Muscle layer of colon (tissue), 2 donors: ENCODE measurements around the gene GPRC5C.

Experiments
- H3K27ac ChIP-seq: one replicate; pipeline ENCODE4 v1.7.0; 2013; ENCODE audit warnings: low read depth, mild to moderate bottlenecking, low read length, moderate library complexity
- H3K27me3 ChIP-seq, 2 donors: one replicate each; pipeline ENCODE4 v1.7.0; 2013; ENCODE audit warnings: low read length in 2 of 2, mild to moderate bottlenecking in 2 of 2; ENCODE audit not compliant: insufficient read depth in 2 of 2, control insufficient read depth in 1 of 2
- H3K36me3 ChIP-seq: one replicate; pipeline ENCODE4 v1.7.0; 2013; ENCODE audit warnings: mild to moderate bottlenecking, low read length; ENCODE audit not compliant: insufficient read depth
- H3K4me1 ChIP-seq: one replicate; pipeline ENCODE4 v1.7.0; 2013; ENCODE audit warnings: mild to moderate bottlenecking, low read length; ENCODE audit not compliant: insufficient read depth
- H3K4me3 ChIP-seq, 2 donors: one replicate each; pipeline ENCODE4 v1.7.0; 2013; ENCODE audit warnings: low read length in 2 of 2, low read depth in 1 of 2, mild to moderate bottlenecking in 1 of 2, moderate library complexity in 1 of 2
- H3K9ac ChIP-seq: one replicate; pipeline ENCODE4 v1.7.0; 2013; ENCODE audit warnings: low read length
- H3K9me3 ChIP-seq: one replicate; pipeline ENCODE4 v1.7.0; 2013; ENCODE audit warnings: mild to moderate bottlenecking, low read length
- donor health status: abdominal sarcoma.
- donor health status: Adenocarcinoma of cecum.

GPRC5C gene

GRCh38 chr17:74427048-74427762, 4.7 kb upstream of the GPRC5C start:
- H3K27ac ChIP-seq = no peak overlapping the region
- peaks cover 9% of the 10 kb centered on the region for H3K4me1 ChIP-seq
- H3K36me3 ChIP-seq = no peaks in the 10 kb centered on the region
- no peak overlapping the region for H3K4me3 ChIP-seq
- H3K9ac ChIP-seq = no peak overlapping the region
- no peaks in the 10 kb centered on the region for H3K9me3 ChIP-seq
- no peaks in the 10 kb centered on the region for H3K27me3 ChIP-seq

DNA sequence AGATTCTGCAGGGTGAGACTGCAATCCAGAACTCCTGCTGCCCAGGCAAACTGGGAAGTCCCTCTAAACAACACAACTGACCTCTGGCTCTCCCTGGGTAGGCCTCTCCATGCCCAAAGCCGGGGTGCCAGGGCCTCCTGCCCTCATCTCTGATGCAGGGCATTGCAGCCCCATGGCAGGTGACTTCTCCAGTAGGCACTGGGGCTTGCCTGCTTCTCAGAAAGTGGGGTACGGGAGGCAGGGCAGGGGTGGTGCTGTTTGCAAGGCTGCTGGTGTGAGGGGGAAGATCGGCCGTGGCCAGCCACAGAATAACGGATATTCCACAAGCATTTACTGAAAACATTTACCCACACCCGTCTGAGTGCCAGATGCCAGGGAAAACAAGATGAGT, 4.1 kb upstream of the GPRC5C start:
- no peak overlapping the region for H3K4me3 ChIP-seq
- no peaks in the 10 kb centered on the region for H3K27me3 ChIP-seq
- peaks cover 9% of the 10 kb centered on the region for H3K4me1 ChIP-seq
- H3K9me3 ChIP-seq = no peaks in the 10 kb centered on the region
- no peak overlapping the region for H3K27ac ChIP-seq
- H3K9ac ChIP-seq = no peak overlapping the region
- H3K36me3 ChIP-seq = no peaks in the 10 kb centered on the region

GRCh38 chr17:74429604-74430384, 2.1 kb upstream of the GPRC5C start:
- peaks cover 9% of the 10 kb centered on the region for H3K4me1 ChIP-seq
- no peaks in the 10 kb centered on the region for H3K27me3 ChIP-seq
- peak overlapping the region; percentile 61 for H3K9ac ChIP-seq
- H3K27ac ChIP-seq = peak overlapping the region; percentile 92
- peak overlapping the region in 1 of 2 donors; percentile 62 for H3K4me3 ChIP-seq
- H3K36me3 ChIP-seq = no peaks in the 10 kb centered on the region
- no peaks in the 10 kb centered on the region for H3K9me3 ChIP-seq

DNA sequence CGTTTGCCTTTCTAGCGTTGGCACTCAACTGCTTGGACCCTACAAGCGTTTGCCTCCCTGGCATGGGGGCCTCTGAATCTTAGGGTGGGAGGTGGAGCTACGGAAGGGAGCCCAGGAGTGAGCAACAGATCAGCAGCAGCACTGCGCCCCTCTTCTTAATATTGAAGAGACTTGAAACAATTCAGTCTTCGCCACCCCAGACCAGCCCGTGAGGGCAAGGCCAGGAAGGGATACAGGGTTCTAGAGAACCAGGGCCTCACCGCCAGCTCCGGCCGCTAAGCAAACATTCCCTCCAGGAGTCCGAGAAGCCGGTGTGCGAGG, 1.5 kb upstream of the GPRC5C start:
- Histone ChIP-seq H3K27ac (peak overlapping the region; percentile 92), H3K27me3 (no peaks in the 10 kb centered on the region), H3K9me3 (no peaks in the 10 kb centered on the region), H3K36me3 (no peaks in the 10 kb centered on the region), H3K4me1 (peaks cover 9% of the 10 kb centered on the region), H3K9ac (peak overlapping the region; percentile 61), H3K4me3 (peak overlapping the region; percentile 50 to 62)

DNA sequence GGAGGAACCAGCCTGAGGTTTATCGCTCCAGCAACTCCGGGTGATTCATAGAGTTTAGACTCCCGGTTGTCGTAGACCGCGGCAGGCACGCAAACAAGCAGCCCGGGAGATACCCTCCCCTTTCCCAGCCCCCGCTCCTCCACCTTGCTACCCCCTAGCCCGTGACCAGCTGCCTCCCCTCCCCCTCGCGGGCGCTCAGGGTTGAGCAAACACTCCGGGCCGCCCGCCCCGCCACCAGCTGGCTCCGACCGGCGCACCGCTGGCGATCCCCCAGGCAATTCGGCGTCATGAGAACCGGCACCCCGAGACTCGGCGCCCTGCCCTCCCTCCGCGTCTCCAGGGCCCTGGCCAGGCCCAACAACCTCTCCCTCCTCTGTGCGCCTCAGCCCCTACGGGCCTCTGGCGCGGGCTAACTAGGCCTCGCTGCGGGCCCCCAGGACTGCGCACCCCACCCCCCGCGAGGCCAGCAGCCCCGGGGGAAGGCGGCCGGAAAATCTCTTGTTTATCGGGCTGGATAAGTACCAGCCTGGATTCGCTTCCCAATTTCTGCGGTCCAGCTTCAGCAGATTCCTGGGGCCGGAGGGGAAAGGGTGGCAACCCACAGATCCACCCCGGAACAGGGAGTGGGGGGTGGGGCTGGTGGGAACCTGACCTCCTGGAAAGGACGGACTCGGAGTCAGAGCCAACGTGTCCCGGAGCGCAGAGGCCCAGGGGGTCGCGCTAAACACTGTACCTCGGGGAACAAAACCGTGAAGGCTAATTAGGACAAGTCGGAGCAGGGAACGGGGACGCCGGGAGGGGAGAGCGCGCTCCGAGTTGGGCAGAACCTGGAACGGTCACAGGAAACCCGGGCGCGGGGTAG, 951 bp upstream of the GPRC5C start:
- peak overlapping the region; percentile 50 to 62 for H3K4me3 ChIP-seq

DNA sequence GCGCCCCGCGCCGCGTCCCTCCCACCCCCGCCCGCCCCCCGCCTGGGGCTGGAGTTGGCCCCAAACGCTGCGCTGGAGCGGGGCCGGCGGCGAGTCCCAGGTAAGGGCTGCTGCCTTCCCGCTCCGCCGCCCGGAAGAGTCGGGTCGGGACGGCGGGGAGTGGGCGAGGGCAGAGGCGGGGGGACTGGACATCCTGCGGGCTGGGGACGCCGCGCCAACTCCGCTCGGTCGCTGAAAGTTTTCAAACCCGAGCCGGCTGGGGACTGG, 469 bp downstream of the GPRC5C start:
- no peaks in the 10 kb centered on the region for H3K36me3 ChIP-seq
- peaks cover 9% of the 10 kb centered on the region for H3K4me1 ChIP-seq
- H3K9me3 ChIP-seq = no peaks in the 10 kb centered on the region
- H3K4me3 ChIP-seq = peak overlapping the region in 1 of 2 donors; percentile 62
- no peak overlapping the region for H3K27ac ChIP-seq
- no peaks in the 10 kb centered on the region for H3K27me3 ChIP-seq
- no peak overlapping the region for H3K9ac ChIP-seq

More for the DNA sequence above, 951 bp upstream of the GPRC5C start:
- H3K36me3 ChIP-seq = no peaks in the 10 kb centered on the region
- no peaks in the 10 kb centered on the region for H3K27me3 ChIP-seq
- H3K27ac ChIP-seq = peak overlapping the region; percentile 92
- peak overlapping the region; percentile 61 for H3K9ac ChIP-seq
- no peaks in the 10 kb centered on the region for H3K9me3 ChIP-seq
- peaks cover 9% of the 10 kb centered on the region for H3K4me1 ChIP-seq

- Histone ChIP-seq H3K9me3 (no peaks in the 10 kb centered on the region), H3K9ac (no peak overlapping the region), H3K36me3 (no peaks in the 10 kb centered on the region), H3K4me3 (peak overlapping the region in 1 of 2 donors; percentile 38), H3K27ac (no peak overlapping the region), H3K4me1 (peaks cover 9% of the 10 kb centered on the region), H3K27me3 (no peaks in the 10 kb centered on the region)
Measured at GRCh38 chr17:74432766-74433391, 991 bp downstream of the GPRC5C start.

- H3K4me1 ChIP-seq = peaks cover 9% of the 10 kb centered on the region
- H3K27ac ChIP-seq = no peak overlapping the region
- no peaks in the 10 kb centered on the region for H3K36me3 ChIP-seq
- H3K27me3 ChIP-seq = no peaks in the 10 kb centered on the region
- no peak overlapping the region for H3K9ac ChIP-seq
- H3K9me3 ChIP-seq = no peaks in the 10 kb centered on the region
- H3K4me3 ChIP-seq = no peak overlapping the region
Measured at GRCh38 chr17:74433421-74434121, 1.7 kb downstream of the GPRC5C start.

GRCh38 chr17:74435775-74436359, 4.0 kb downstream of the GPRC5C start:
- Histone ChIP-seq H3K27me3 (no peaks in the 10 kb centered on the region), H3K9ac (no peak overlapping the region), H3K9me3 (no peaks in the 10 kb centered on the region), H3K36me3 (no peaks in the 10 kb centered on the region), H3K4me3 (no peak overlapping the region), H3K27ac (no peak overlapping the region), H3K4me1 (no peaks in the 10 kb centered on the region)

DNA sequence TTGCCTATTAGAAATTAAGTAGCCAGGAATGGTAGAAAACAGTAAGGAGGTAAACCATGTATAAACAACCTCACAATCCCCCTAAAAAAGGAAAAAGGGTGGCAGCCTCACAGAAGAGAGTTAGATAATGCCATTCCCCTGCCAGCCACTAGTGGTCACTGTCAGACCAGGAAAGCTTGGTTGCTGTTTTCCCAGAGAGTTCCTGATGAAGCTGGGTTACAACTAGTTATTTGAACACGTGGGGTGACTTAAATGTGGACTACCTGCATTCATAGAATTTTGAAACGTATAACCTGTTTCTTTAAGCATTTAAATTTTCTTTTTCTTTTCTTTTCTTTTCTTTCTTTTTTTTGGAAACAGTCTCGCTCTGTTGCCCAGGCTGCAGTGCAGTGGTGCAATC, 5.8 kb downstream of the GPRC5C start:
- Histone ChIP-seq H3K27ac (no peak overlapping the region), H3K36me3 (no peaks in the 10 kb centered on the region), H3K27me3 (no peaks in the 10 kb centered on the region), H3K4me3 (no peak overlapping the region), H3K4me1 (peaks cover 5% of the 10 kb centered on the region), H3K9me3 (no peaks in the 10 kb centered on the region), H3K9ac (no peak overlapping the region)
